Psoas muscle (tissue), 8 donors: ENCODE data around the gene SCN3A. TPM values are rescaled to one million over a fixed set of nuclear protein-coding genes. Genes with fewer than 3 reads are reported as not detected.

ENCODE experiments used
- ATAC-seq, 4 donors: fragments of 200-7000 bp; cut with Tn5 transposase; one replicate each; pipeline ENCODE4 v1.9.1; 2020; ENCODE audit warnings: moderate library complexity in 3 of 4, mild to moderate bottlenecking in 2 of 4
- DNase-seq, 2 donors: peaks; one replicate each; pipeline ENCODE4 v3.0.0-alpha.2; 2020
- H3K27ac ChIP-seq: fragments of 200-600 bp; one replicate; pipeline ENCODE4 v1.8.0; 2022
- H3K27me3 ChIP-seq, 3 donors: fragments of 200-600 bp in 1 of 3; one replicate each; pipeline versions ENCODE4 v1.6.1 to v1.8.0; 2013 to 2022; ENCODE audit warnings: low read length in 2 of 3, mild to moderate bottlenecking in 2 of 3, moderate library complexity in 1 of 3; ENCODE audit not compliant: insufficient read depth in 3 of 3
- H3K36me3 ChIP-seq, 2 donors: fragments of 200-600 bp in 1 of 2; one replicate each; pipeline versions ENCODE4 v1.6.1 to v1.8.0; 2013 to 2022; ENCODE audit warnings: low read depth in 1 of 2, mild to moderate bottlenecking in 1 of 2, moderate library complexity in 1 of 2; ENCODE audit not compliant: insufficient read depth in 1 of 2
- H3K4me1 ChIP-seq: fragments of 200-600 bp; one replicate; pipeline ENCODE4 v1.8.0; 2022
- H3K4me3 ChIP-seq: fragments of 200-600 bp; one replicate; pipeline ENCODE4 v1.8.0; 2022; ENCODE audit warnings: mild to moderate bottlenecking
- H3K9me3 ChIP-seq: fragments of 200-600 bp; one replicate; pipeline ENCODE4 v1.8.0; 2022
- WGBS, 3 donors: extraction: QIAGEN DNeasy Blood & Tissue Kit; methylation state at CpG; one replicate each; pipeline versions ENCODE4 v1.1.6 to v1.1.7; 2013; 5-methylcytosine and 5-hydroxymethylcytosine counted together
- intact Hi-C, 2 donors: fragments of 100-400 bp; cut with DNase I; formaldehyde crosslinking; loops; one replicate each; pipeline versions ENCODE4 v1.11.0 to v1.14.2; 2022
- polyA plus RNA-seq, 3 donors: library from polyadenylated mRNA; stranded (reverse); fragments of 200-250 nt; gene quantifications; one replicate each; pipeline ENCODE4 v1.2.3, GENCODE V29; 2013
- total RNA-seq, 4 donors: library from RNA; stranded (reverse); fragmentation: NEBNext Ultra II Directional in 2 of 4; extraction: Animal tissue kit (Norgen Biotek cat#: 25700) in 2 of 4; gene quantifications; one replicate each; pipeline versions ENCODE4 v1.2.1 to v1.2.4, GENCODE V29; 2021 to 2023
- TF ChIP-seq, protein P1 (sequence below): fragments of 200-600 bp; IDR thresholded peaks from one replicate; pipeline ENCODE4 v1.8.0; 2022; ENCODE audit warnings: antibody characterized with exemption
- donor health status: healthy with polysubstance abuse.
- donor health status: DM: no; HTN: no; CAD: no; lungs with moderate emphysema.
- donor health status: Bipolar disorder and iron deficiency.
- donor health status: healthy.
- donor health status: DM: yes; HTN: yes; CAD: no.
- donor health status: DM: no; HTN: no; CAD: no.
- donor health status: DM: no; HTN: no; CAD: no.
- donor health status: DM: yes; HTN: yes; CAD: no.

The SCN3A gene
- total and polyA plus RNA-seq, 7 donors, result 0.10 to 1.7 (median 0.58) TPM

- H3K4me3 ChIP-seq, result no peak overlapping the region
- intact Hi-C loops, result no loop called here
- no peaks in the 10 kb centered on the region for H3K27me3 ChIP-seq
- no peaks in the 10 kb centered on the region for H3K36me3 ChIP-seq
- H3K4me1 ChIP-seq, result no peaks in the 10 kb centered on the region
- ATAC-seq, result no peak
- DNase-seq, result no peak
- TF ChIP-seq, protein P1, sequence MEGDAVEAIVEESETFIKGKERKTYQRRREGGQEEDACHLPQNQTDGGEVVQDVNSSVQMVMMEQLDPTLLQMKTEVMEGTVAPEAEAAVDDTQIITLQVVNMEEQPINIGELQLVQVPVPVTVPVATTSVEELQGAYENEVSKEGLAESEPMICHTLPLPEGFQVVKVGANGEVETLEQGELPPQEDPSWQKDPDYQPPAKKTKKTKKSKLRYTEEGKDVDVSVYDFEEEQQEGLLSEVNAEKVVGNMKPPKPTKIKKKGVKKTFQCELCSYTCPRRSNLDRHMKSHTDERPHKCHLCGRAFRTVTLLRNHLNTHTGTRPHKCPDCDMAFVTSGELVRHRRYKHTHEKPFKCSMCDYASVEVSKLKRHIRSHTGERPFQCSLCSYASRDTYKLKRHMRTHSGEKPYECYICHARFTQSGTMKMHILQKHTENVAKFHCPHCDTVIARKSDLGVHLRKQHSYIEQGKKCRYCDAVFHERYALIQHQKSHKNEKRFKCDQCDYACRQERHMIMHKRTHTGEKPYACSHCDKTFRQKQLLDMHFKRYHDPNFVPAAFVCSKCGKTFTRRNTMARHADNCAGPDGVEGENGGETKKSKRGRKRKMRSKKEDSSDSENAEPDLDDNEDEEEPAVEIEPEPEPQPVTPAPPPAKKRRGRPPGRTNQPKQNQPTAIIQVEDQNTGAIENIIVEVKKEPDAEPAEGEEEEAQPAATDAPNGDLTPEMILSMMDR, result no peak
- WGBS, 3 donors, result 5 to 8% (median 8%) methylated on average over 3 of the region's 3 CpGs
- H3K27ac ChIP-seq, result no peak overlapping the region
- no peaks in the 10 kb centered on the region for H3K9me3 ChIP-seq
Measured at GRCh38 chr2:165238295-165238694, 34.4 kb upstream of the SCN3A start.

DNA sequence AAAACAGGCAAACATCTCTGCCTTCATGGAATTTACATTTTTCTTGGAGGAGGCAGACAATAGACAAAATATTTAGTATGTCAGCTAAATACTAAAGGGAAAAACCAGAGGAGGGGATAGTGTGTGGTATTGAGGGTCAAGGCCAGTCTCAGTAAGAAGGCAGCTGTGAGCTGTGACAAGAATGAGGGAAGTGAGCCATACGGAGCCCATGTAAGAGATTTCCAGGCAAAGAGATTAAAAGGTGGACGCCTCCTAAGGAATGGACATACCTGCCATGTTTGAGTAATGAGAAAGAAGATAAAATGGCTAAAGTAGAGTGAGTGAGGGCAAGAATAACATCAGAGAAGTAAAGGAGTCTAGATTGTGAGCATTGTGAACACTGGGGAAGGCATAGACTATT lies 33.2 kb upstream of the SCN3A start:
- no peaks in the 10 kb centered on the region for H3K36me3 ChIP-seq
- intact Hi-C loops, result loop anchor here in 1 of 2 donors (2.0 kb wide), 1 partner anchor 58 kb away; no protein-coding TSS in a partner anchor
- H3K27me3 ChIP-seq, result no peaks in the 10 kb centered on the region
- no peak overlapping the region for H3K4me3 ChIP-seq
- TF ChIP-seq, protein P1, result no peak
- no peak overlapping the region for H3K27ac ChIP-seq
- H3K4me1 ChIP-seq, result no peaks in the 10 kb centered on the region
- H3K9me3 ChIP-seq, result no peaks in the 10 kb centered on the region
- ATAC-seq (no peak), DNase-seq (no peak)
- 60% methylated on average over 2 of the region's 2 CpGs for WGBS, 3 donors

- Histone ChIP-seq H3K4me1 (no peaks in the 10 kb centered on the region), H3K9me3 (no peaks in the 10 kb centered on the region), H3K36me3 (no peaks in the 10 kb centered on the region), H3K27ac (no peak overlapping the region), H3K27me3 (no peaks in the 10 kb centered on the region), H3K4me3 (no peak overlapping the region)
- TF ChIP-seq, protein P1, result no peak
- intact Hi-C loops, result no loop called here
- ATAC-seq, result no peak
- WGBS, 3 donors, result 72 to 80% (median 76%) methylated on average over 1 of the region's 1 CpG
- DNase-seq, result no peak
Measured at GRCh38 chr2:165227571-165227970, 23.7 kb upstream of the SCN3A start.

DNA sequence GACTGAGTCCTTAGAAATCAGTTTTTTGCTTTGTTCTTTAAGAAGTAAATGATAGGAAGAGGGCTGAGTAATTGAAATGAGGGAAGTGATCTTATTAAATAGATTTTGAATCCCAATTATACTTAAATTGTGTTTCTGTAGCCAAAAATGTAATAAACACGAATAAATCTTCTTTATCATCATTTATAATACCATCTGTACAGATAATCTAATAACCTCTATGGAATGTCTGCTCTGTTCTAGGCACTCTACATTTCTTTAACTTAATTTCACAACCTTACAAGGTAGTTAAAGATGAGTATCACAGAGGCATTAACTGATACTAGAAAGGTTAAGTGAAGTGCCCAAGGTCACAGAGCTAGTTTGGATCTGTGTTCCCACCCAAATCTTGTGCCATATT lies 21.1 kb upstream of the SCN3A start:
- WGBS, 3 donors, result 29 to 38% (median 37%) methylated on average over 1 of the region's 1 CpG
- no peaks in the 10 kb centered on the region for H3K27me3 ChIP-seq
- TF ChIP-seq, protein P1, result no peak
- no peak overlapping the region for H3K4me3 ChIP-seq
- no peaks in the 10 kb centered on the region for H3K9me3 ChIP-seq
- intact Hi-C loops, result no loop called here
- no peaks in the 10 kb centered on the region for H3K36me3 ChIP-seq
- H3K27ac ChIP-seq, result no peak overlapping the region
- ATAC-seq (no peak), DNase-seq (no peak)
- no peaks in the 10 kb centered on the region for H3K4me1 ChIP-seq

DNA sequence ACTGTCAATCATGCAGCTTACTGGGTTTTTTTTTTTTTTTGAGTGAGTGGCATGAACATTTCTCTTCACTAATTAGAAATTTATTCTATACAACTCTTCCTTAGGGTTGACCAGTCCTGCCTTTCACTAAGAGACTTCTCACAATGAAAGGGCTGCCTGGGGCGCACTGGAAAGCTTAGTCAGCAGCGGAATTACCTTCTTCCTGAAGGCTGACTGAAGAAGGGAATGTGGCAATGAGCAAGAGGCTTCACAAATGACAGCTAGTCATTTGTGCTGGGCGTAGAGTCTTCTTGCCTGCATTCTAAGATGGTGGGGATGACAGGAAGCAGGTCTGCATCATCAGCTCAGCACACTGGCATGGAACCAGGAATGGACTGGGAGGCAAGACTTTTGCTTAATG lies 15.6 kb upstream of the SCN3A start:
- intact Hi-C loops, result no loop called here
- H3K36me3 ChIP-seq, result no peaks in the 10 kb centered on the region
- H3K27ac ChIP-seq, result no peak overlapping the region
- no peak overlapping the region for H3K4me3 ChIP-seq
- no peaks in the 10 kb centered on the region for H3K4me1 ChIP-seq
- WGBS, 3 donors, result 64 to 69% (median 66%) methylated on average over 3 of the region's 3 CpGs
- DNase-seq, result no peak
- no peak for ATAC-seq
- no peaks in the 10 kb centered on the region for H3K27me3 ChIP-seq
- no peaks in the 10 kb centered on the region for H3K9me3 ChIP-seq
- TF ChIP-seq, protein P1, result no peak
